Activated CD4-positive, alpha-beta T cell treated with anti-CD3 and anti-CD28 coated beads, Interleukin-10, Interleukin-2, amounts not matched to agents 100 ng/mL and 50 ng/mL, durations not matched to agents 16 hours and 8 hours (primary cell): ENCODE measurements around the gene TCF7.

Source experiments
- DNase-seq: peaks from one replicate; pipeline ENCODE4 v3.0.0-alpha.2; 2020

Gene TCF7

DNA sequence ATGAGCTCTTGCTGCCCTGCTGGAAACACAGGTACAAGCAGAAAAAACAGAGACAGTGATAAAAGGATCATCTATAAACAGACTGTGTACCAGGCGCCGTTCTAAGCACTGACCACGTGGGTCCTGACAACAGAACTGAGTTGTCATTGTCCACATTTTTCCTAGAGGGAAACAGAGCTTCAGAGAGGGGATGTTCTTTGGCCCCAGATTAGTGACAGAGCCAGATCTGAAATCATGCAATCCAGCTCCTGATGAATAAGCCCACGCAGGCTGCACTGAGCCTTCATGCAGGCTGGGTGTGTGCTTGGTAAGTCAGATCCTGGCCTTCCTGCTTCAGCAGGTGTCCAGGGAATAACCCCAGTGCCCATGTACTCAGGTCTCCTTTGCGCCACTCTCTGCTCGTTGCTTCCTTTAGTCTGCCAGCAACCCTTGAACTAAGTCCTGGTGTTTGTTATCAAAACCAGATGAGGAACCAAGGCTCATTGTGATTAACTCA is 22.8 kb upstream of the TCF7 start:
- no peak for DNase-seq

DNA sequence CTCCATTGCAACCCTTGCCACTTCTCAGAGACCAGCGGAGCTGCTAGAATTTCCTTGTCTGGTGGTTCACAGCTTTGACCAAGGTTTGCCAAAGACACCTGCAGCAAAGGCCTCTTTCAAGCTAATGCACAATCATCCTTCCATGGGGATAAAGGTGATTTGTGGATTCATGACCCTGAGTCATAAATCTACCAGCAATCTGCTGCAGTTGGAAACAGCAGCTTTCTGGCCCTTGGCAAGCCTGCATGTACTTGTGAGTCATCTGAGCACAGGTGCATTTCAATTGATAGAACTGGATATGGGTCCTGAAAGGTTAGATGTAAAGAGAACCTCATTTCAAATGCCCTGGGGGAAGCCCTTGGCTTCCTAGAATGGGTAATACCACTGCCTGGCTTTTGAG is 21.6 kb upstream of the TCF7 start:
- DNase-seq, result no peak

DNA sequence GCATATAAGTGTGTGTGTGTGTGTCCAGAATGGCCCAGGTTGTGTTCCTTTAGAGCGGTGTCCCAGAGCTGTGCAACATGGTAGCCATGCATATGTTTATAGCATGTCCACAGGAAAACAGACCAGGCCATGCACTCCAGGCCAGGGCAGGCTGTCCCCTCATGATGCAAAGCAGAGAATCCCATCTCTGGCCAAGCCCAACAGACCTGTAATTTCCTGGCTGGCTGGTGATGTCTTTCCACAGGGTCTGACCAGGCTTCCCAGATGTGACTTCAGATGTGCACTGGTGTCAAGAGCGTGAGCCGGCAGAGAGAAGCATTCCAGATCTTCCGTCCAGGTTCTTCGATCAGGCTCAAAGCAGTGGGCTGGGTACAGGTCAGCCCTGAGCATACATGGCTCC is 21.1 kb upstream of the TCF7 start:
- no peak for DNase-seq

DNA sequence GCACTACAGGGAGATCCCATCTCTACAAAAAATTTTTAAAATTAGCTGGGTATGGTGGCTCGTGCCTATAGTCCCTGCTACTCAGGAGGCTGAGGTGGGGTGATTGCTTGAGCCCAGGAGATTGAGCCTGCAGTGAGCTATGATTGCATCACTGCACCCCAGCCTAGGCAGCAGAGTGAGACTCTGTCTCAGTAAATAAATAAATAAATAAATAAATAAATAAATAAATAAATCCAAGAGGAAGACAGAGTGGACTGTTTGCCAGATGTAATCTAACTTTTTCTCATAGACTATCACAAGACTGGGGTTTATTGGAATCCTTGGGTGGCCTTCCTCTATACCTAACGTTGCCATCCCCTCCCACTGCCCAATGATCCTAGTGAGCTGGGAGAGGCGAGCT is 19.2 kb upstream of the TCF7 start:
- DNase-seq, result no peak

DNA sequence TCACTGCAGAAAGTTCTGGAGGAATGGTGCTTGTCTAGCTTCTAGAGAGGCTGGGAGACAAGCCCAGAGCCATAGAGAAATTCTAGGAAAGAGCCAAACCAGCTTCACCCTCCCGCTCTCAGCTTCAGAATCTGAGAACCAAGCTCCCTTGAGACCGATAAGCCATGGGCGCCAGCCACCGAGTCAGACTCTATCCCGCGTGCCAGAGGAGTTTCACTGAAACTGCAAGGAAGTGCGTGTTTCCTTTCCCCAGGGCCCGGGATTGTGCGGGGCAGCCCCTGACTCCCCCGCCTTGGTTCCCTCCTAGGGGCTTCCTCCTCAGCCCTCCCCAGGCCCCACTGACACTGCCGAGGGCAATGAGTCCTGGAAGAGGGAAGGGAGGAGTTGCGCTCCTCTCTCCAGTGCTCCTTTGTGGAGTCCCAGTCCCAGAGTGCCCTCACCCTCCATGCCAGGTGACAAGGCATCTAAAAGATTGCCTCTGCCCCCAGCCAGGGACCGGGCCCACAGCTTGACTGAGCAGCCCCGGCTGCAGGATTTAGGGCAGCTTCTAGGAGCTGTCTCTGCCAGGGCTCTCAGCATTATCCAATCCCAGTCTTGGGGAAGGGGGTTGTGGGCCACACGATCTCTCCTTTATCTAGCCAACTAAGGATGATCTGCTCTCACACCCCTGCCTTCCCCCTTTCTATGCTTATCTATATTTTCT is 18.4 kb upstream of the TCF7 start:
- no peak for DNase-seq

DNA sequence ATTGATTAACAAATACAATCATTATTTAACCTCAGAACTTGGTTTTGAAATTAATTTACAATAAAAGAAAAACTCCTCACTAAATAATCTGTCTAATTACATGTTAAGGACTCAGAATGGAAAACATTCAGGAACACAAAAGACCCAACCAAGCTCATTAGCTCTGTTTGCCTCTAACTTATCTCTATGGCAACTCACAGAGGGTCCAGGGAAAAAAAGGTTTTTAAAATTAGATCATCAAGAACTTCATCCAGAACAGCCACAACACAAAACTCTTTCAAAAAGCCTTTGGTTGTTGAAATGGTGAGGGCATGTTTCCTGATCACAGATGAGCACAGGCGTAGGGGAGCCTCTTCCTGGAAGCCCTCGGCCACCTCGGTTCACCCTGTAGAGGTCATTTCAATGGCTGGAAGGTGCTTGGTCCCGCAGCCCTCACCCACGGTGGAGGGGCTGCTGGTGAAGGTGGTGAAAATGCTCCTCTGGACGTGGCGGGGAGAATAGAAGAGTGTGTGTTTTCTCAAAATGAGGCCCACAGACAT is 17.2 kb upstream of the TCF7 start:
- DNase-seq, result no peak

DNA sequence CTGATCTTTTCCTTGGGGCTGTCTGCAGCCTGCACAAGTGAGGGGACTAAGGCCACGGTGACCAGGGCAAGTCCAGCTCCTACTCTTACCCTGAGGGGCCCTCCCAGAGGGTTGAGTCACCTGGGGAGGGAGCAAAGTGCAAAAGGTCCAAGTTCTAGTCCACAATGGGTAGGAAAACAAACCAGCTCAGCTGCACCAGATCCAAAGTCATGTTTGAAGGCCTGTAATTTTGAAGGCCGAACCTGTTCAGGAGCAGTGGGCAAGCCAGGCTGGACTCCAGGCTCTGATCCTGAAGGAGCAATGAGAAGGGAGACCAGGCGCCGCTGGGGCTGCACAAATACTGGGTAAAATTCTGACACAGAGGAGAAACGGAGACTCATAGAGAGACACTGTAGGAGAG is 15.8 kb upstream of the TCF7 start:
- DNase-seq, result no peak

DNA sequence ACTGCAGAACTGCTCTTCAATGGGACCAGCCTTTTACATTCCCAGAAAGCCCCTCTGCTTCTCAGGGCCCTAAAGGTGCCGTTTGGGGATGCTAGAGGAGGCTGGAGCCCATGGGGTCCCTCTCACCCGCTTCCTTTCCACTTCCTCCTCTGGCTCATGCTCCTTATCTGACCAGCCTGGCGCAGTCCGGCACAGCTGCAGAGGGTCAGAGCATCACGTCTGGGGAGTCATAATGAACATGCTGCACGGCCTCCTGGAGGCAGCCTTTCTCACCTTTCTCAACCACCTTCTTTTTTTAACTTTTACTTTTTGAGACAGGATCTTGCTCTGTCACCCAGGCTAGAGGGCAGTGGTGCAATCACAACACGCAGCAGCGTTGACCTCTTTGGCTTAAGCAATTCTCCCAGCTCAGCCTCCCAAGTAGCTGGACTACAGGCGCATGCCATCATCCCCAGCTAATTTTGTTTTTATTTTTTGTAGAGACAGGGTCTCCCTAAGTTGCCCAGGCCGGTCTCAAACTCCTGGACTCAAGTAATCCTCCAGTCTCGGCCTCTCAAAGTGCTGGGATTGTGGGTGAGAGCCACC is 15.1 kb upstream of the TCF7 start:
- no peak for DNase-seq

DNA sequence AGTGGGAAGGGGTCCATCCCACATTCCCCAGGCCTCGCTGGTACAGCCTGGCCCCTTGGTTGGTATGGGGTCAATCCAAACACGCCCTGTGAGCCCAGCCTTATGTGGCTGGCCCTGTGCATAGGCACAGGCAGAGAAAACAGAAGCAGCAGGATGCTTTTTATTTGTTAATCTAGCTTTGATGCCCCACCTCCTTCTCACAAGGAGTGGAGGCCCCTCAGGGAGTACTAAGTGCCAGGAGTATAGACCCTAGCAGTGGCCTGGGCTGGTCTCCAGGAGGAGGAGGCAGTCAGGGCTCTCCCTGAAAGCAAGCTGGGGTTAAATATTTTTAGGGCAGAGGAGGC is 14.6 kb upstream of the TCF7 start:
- no peak for DNase-seq

DNA sequence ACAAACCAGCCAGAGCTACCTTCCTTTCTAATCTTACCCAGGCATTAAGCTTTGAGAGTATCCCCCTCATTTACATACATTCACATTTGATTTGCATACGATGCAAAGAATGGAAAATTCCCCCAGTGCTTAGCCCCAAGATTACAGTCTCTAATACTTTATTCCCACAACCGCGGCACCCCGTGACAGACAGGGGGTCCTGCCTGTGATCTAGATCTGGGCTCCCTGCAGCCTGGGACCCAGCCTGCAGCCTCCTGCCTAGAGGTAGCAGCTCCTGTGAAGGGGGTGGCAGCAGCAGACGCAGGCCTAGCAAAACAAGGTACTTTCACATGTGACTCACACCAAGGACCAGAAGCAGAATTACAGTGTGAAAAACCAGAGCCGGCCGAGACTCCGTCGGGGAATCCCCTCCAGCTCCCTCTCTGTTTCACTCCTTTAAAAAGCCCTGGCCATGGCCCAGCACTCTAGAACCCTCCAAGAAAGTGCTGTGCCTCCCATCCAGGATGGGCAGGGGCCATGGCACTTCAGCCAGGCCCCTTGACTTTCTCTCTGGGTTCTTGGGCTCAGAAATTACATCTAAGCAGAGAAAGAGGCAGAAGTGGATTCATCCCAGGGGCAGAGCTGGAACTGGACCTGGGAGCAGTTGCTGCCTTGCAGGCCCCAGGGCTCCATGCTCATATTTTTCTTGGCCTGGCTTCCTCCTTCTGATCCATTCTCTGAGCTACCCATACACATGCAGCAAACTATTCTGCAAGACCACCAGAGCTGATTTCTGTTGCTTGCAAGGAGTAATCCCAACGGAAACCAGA is 14.0 kb upstream of the TCF7 start:
- peak; percentile 93 for DNase-seq

DNA sequence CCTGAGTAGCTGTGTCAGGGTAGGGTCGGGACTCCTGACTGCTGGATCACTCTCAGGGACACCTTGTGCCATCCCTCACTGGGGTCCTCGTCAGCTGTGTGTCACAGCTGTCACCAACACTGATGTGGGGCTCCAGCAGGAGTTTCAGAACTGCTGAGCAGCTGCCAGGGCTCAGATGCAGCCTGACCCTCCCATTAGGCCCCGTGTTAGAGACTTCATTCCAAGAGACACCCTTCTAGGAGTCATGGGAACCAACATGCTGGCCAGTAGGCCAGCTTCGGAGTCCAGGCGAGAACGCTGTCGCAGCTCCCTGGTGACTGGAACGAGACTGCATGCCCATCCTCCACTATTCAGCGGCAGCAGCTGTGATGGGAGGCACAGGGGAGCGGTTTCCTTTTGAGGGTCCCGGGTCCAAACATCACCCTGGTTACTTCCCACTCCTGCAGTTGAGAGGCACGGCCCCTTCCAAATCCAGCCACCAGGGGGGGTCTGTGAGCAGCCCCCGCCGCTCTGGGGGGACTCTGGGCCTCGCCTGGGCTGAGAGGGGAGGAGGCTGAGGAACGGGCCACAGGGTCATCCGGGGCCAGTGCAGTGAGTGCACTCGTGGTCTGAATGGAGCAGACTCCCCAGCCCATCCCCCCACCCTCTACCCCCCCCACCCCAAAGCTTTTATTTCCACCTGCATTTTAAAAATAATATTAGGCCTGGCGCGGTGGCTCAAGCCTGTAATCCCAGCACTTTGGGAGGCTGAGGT is 12.6 kb upstream of the TCF7 start:
- peak; percentile 75 for DNase-seq

DNA sequence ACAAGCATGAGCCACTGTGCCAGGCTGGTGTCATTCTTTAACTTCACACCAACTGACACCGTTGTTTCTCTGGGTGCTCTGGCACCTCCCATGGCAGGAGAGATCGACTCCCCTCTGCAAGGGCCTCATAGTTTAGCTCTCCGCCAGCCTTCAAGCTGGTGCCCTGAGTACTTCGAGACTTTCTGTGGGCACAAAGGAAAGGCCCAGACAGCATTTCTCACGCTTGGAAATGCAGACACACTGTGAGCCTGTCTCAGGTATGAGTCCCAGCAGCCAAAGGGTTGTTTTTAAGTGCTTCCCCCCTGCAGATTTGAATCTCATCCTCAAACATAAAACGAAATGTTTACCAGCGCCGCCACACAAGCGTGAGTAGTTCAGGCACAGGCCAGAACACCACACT is 11.1 kb upstream of the TCF7 start:
- no peak for DNase-seq

DNA sequence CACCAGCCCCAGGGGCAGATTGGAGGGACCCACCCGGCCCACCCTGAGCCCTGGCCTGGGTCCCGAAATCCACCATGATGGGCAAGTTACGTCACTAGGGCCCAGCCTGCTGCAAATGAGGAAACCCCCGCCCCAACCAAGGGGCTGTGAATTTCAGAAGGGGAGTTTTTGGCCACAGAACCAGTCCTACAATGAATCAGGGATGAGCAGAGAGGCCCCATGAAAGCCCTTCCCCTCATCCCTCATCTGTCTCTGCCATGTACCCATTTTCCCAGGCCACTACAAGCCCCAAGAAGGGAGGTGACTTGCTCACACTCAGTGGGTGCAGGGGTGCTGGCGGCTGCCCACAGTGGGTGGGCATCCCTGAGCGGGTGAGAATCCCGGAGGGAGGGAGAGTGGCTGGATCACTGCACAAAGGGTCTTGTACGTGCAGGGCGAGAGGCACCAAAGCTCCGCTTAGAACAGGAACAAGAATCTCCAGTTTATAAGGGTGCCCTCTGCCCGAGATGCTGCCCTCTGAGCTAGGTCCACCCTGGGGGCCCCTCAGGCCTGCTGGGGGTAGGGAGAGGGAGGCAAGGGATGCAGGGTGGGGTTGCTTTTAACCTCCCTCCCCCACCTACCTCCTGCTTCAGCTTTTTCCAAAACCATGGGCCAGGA is 10.4 kb upstream of the TCF7 start:
- DNase-seq, result peak; percentile 56

DNA sequence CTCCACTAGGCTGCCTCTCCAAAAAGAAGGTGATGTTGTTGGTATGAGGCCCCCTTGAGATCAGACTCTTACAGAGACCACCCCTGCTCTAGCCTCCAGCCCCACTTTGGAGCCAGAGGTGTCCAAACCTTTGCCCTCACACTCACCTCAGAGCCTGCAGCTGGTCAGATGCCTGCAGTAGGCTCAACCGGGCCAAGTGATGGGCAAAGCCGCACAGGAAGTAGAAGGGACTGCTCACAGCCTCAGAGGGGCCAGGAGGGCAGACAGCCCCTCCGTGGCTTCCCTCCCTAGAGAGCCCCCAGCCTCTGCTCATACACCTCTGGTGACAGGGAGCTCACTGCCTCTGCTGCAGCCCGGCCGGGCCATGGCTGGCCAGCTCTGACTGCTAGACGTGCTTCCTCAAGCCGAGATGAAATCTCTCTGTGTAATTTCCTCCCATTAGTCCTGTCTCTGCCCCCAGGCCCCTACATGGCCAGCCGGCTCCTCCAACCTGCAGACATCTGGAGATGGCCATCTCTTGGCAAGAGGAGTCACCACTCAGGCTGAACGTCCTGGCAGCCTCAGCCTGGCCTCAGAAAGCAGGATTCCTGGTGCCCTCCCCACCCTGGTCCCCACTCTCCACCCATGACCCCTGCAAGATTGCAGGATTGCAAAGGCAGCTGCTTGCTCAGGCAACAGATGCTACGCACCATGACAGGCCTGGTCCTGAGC is 7.3 kb upstream of the TCF7 start:
- no peak for DNase-seq

DNA sequence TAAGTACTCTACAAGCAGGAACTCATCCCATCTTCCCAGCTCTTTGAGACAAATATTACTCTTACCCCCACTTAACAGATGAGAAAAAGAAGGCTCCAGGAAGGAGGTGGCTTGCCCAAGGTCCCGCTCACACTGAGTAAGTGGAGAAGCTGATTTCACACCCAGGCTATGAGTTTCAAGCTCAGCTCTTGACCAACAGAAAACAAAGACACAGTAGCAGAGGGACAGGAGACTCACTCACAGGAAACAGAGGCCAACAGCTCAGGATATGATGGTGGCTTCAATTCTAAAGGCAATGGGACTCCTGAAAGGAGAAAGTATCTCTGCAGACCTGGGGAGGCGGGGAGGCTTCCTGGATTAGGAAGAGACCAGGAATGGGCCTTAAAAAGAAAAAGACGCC is 6.7 kb upstream of the TCF7 start:
- DNase-seq, result no peak

DNA sequence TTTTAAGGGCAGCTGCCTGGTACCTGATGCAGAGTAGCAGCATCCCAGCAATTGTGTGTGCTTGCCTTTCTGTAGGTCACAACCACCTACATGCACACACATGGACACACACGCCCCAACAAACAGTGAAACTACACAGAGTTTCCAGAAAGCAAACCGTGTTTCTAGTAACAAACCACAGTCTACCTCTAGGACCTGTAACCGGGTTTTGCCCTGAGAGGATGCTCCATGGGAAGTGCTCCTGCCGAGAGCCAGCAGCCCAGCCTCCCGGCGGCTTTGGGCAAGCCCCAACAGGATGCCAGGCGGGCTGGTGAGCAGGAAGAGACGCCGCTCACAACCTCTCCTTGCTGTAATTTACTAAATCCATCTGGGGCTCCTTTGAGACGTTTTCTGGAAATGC is 4.1 kb upstream of the TCF7 start:
- DNase-seq, result peak; percentile 47

DNA sequence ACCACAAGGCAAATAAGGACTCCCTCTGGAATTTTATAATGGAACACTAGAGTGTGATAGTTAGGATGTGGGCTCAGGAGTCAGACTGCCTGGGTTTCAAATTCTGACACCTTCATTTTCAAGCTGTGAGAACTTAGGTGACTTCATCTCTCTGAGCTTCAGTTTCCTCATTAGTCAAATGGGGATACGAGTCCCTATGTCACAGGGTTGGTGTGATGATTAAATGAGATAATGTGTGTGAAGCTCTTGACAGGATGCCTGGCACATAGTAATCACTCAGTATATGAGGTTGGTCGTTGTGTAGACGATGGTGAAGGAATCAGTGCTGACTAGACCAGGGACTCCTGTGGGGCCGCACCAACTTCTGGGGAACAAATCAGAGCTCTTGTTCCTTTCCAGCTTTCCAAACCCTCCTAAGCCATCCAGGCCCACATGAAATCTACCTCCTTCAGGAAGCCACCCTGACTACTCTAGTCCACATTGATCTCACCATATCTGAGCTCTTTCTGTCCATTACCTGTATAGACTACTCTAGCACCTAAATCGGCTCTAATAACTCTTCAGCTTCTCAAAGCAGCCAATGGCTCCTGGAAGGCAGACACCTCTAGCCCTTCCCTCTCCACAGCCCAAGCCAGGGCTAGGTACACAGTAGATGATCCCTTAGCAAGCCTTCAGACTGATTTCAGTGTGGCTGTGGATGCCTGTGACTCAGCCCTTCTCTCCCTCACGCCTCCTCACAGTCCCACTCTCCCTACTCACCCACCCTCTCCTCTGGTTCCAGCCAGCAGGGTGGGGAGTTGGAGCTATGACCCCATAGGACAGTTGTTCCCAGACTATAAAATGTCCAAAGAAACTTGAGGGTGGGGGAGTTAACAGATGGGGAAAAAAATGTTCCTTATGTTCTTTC is 2.5 kb upstream of the TCF7 start:
- DNase-seq, result peak; percentile 91

DNA sequence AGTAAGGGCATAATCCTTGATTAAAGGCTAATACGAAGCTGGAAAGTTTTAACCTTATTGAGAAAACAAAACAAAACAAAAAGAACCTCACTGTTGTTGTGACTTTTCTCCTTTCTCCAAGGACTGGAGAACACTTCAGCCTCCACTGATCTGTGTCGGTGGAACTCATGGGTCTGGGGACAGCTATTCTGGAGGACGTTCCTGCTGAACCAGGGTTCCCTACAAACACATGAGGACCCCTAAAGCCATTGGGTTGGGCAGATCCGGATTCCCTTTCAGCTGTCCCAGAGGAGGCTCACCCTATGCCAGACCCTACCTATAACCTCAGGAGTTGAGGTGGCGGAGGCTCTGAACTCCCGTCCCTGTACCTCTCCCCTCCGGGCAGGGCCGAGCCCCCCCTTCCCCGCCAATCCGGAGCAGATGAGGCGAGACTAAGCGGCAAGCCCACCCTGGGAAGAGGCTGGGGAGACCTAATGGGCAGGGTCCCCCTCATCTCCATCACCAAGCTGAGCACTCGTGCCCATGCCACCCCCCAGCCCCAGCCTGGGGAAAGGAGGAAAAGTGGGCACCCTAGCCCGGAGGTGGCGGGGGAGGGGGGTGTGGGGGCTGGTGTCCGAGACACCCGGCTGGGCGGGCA is 1.6 kb upstream of the TCF7 start:
- no peak for DNase-seq

DNA sequence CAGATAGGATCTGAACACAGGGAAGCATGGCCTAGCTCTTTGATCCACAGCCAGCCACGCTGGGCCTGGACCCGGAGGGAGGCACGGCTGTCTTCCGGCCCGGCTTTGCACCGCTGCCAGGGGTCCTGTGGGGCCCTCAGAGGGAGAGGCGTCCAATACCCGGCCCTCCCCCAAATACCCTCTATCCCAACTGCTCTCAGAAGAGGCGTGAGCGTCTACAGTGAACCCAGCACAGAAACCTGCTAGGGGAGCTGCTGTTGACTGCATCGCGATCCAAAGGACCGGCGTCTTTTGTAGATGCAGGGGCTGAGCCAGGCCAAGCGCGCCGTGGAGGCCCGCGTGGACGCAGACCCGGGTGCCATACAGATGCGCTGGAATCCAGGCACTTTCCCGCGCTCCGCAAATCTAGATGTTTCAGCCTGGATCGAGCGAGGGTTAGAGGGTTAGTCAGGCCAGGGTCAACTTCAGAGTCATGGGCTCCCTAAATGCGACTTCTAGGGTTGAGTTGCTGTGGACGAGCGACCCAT is 1.1 kb upstream of the TCF7 start:
- DNase-seq, result no peak
